Stromal cell of bone marrow (primary cell): Measurements from ENCODE around the gene ASB10.

Source experiments
- DNase-seq: peaks from one replicate; pipeline ENCODE4 v3.0.0-alpha.2; 2012; ENCODE audit warnings: low read depth

ASB10 gene

GRCh38 chr7:151187409-151188251, 580 bp upstream of the ASB10 start:
- no peak for DNase-seq

GRCh38 chr7:151185762-151186639, 1.0 kb downstream of the ASB10 start:
- DNase-seq = no peak

- DNase-seq = no peak
Observed at GRCh38 chr7:151181011-151181431, 6.0 kb downstream of the ASB10 start.

- no peak for DNase-seq
Observed at GRCh38 chr7:151179946-151180345, 7.1 kb downstream of the ASB10 start.

DNA sequence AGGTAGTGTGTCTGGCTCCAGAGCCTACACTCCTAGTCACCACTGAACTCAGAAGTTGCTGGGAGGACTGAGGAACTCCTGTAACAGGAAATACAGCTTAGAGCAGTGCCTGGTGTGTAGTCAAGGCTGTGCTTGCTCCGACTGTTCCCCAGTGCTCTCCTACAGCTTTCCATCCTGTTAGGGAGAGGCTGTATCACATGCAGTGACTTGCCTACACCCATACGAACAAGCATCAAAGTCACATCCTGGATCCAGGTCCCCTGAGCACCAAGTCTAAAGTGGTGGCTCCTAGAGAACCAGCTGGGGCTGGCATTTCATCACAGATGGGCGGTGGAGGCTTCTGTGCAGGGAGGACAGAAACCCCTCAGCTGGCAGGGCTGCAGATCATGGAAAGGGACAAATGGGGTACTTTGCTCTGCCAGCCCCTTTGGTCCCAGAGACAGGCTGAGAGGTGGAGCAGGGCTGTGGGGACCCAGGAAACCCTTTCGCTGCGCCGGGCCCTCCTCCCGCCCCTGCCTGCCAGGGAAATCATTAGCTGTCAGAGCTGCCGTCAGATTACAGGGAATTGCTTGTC, 7.7 kb downstream of the ASB10 start:
- DNase-seq = no peak

DNA sequence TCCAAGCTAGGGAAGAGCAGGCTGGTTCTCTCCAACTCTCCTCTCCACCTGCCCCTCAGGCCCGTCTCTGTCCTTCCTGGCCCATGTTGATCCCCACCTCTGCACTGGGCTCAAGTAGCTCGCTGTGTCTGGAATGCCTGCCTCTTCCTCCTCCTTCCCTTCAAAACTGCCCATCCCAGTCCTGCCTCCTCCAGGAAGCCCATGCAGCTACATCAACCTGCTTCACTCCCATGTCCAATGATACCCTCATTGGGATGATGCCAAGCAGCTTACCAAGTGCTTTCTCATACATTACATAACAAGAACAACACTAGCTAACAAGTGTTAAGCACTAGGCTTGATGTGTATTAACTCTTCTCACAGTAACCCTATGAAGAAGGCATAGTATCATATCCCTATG, 8.2 kb downstream of the ASB10 start:
- no peak for DNase-seq

DNA sequence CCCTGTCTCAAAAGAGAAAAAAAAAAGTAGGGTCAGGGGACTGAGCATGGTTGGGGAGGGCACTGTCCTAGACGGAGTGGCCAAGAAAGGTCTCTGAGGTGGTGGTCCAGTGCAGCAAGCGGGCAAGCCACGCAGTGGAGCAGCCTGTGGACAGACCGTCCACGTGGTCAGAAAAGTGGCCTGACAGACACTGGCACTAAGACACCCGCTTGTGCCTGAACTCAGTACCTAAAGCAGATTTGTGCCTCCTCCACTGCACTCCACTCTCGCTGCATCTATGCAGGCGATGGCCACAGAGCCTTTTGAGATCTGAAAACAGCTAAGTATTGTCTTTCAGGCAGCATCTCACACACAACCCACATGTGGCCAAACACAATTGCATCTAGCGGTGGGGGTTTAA, 8.8 kb downstream of the ASB10 start:
- no peak for DNase-seq

- DNase-seq = no peak
Observed at GRCh38 chr7:151177310-151177709, 9.7 kb downstream of the ASB10 start.

DNA sequence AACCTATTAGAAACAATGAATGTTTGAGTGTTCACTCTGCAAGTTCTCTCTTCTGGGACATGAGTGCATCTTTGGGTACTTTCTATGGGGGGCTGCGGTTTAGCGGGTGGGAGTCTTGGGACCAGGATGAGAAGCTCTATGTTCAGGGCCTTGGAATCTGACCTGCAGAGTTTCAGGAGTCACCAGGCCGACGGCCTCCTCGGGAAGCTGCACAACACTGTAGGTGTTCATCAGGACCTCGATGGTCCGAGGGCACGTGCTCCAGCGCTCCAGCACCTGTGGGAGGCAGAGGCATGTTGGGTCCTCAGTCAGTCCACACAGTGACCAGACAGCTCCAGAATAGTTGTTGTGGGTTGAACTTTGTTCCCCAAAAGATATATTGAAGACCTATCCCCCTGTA, 10.6 kb downstream of the ASB10 start:
- no peak for DNase-seq

DNA sequence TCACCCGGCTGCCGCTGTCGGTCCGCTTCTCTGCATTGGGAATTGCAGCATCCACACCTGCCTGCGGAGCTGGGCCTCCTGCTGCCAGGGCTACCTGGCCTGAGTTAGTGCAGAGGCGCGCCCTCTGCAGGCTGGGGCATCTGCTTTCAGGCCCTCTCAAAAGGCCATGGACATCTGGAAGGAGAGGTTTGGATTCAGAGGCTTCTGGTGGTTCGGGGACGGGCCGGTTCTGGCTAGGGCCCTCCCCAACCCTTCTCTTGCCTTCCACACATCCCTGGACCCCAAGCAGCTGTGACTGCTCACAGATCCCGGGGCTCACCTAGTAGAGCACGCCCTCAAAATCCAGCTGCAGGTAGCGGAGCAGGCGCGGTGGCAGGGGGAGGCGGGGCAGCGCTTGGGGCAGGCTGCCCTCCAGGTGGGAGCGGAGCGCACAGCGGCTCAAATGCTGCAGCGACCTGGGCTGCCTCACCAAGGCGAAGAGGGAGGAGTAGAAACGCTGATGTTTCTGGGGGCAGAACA, 11.2 kb downstream of the ASB10 start:
- no peak for DNase-seq

DNA sequence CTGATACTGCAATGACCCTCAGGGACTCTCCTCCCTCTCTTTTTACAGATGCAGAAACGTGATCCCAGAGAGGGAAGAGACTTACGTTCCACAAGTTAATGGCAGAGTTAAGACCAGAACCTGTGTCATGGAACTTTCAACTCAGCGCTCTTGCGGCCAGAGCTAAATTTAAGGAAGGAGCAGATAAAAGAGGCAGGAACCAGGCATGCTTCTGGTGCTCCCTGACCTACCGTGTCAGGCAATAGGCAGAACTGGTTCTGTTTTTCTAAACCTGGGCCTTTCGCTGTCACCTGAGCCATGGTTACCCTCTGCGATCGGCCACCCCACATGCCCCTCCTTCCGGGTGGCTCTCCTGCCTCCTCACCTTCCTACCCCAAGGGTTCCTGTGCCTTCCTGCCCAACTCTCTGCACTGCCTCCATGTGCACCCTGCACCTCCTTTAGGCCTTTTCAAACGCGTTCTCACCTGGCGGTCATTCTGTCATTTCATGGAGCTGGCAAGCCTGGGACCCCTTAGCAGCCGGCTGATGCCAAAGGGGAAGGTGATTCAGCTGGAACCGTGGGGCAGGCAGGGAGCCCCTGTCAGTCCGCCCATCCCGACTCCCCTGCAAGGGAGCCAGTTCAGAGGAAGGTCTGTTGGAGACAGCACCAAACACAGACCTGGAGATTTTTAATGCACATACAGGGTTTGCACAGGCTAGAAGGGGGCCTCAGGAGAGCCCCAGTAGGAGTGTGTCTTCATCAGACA, 11.8 kb downstream of the ASB10 start:
- DNase-seq = no peak

GRCh38 chr7:151174246-151175046, 12.6 kb downstream of the ASB10 start:
- no peak for DNase-seq

DNA sequence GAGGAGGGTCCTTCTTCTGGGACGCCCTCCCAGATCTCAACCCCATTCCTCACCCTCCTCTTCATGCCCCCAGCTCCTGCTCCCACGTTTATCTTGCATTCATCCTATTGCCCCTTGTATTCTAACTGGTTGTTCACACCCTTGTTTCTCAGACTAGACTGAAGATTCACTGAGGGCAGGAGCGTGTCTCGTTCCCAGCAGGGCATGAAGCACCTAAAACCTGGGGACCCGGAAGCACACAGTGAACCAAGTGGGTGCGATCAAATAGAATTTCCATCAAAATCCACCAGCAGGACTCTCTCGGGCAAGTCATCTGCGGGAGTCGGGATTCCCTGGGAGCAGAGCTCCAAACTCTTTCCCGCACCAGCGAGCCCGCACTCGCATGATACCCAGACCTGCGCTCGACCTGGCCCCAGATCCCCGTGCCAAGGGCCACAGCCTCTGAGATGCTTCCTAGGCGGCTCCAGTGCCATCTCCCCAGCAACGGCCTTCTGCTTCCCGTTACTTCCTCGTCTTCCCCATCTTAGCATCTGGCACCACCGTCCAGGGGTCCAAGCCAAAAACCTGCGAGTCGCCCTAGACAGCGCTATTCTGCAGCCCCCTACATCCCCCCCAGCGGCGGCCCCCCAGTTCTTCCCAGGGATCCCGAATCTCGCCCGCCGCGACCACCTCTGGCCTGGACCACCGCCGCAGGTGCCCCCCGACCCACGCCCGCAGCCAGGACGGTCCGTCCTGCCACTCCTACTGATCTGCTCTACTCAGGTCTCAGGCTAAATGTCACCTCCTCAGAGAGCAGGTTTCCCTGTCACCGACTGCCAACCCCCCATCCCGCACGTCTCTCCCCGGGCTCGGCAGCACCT, 13.4 kb downstream of the ASB10 start:
- DNase-seq = no peak

GRCh38 chr7:151172273-151173141, 14.5 kb downstream of the ASB10 start:
- DNase-seq = peak; percentile 36

DNA sequence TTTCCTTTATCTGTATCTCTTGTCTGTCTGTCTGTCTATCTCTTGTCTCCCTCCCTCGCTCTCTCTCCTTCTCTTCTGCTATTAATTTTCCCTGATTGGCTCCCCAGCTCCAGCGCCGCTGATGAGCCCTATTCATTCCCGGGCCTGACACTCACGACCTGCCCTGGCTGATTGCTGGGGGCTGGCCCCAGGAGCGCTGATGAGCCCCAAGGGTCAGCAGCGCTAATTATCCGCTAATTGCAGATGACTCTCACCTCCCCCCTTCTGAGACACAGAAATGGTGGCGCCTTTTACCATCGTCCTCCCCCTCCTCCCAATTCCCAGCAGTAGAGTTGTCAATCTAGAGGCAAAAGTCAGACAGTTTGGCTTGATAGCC, 18.3 kb downstream of the ASB10 start:
- DNase-seq = no peak

- no peak for DNase-seq
Observed at GRCh38 chr7:151168003-151168786, 18.9 kb downstream of the ASB10 start.

- no peak for DNase-seq
Observed at GRCh38 chr7:151167197-151167961, 19.7 kb downstream of the ASB10 start, which contains the start of gene GBX1. TSS of gene GBX1 (minus strand) at chr7:151167694. CDS start at chr7:151167548, 146 bp downstream.
